ENCODE results near the gene CEMIP.

GRCh38 chr15:80875568-80876347, 96.6 kb downstream of the CEMIP start:
- TF ChIP-seq CTCF (conservative IDR thresholded peaks at IDR 0.05; ENCODE audit: low read length) = no peak
- TF ChIP-seq EZH2phosphoT487 (IDR thresholded peaks at IDR 0.05; ENCODE audit: borderline replicate concordance, low read depth, low read length) = no peak

All from OCI-LY7 (cell line).